GM18502 (cell line): ENCODE measurements around the gene PTPN11.
A peak's percentile ranks its signal among the peaks of the same experiment; 100 is the strongest.
"Not testable (repeated sequence)": the region's sequence is repeated elsewhere in the genome, so short reads cannot be mapped to it uniquely, and the experiment has no call there.

Experiments used
- ATAC-seq: cut with Tn5 transposase; IDR thresholded peaks from one replicate; pipeline ENCODE4 v1.9.1; 2021; ENCODE audit warnings: mild to moderate bottlenecking; ENCODE audit not compliant: unreplicated experiment, poor library complexity

The PTPN11 gene

GRCh38 chr12:112446008-112446725 lies 27.4 kb downstream of the PTPN11 start:
- ATAC-seq = no peak

- ATAC-seq = no peak
These were observed 28.4 kb downstream of the PTPN11 start for GRCh38 chr12:112447106-112447505.

- ATAC-seq = not testable (repeated sequence)
These were observed 29.4 kb downstream of the PTPN11 start for GRCh38 chr12:112448165-112448564.

GRCh38 chr12:112450725-112451124 lies 32.0 kb downstream of the PTPN11 start:
- no peak for ATAC-seq

- no peak for ATAC-seq
These were observed 37.3 kb downstream of the PTPN11 start for GRCh38 chr12:112456029-112456428.

GRCh38 chr12:112457142-112457541 lies 38.4 kb downstream of the PTPN11 start:
- ATAC-seq = not testable (repeated sequence)

- no peak for ATAC-seq
These were observed 39.6 kb downstream of the PTPN11 start for GRCh38 chr12:112458330-112458729.

- no peak for ATAC-seq
These were observed 40.0 kb downstream of the PTPN11 start for GRCh38 chr12:112458751-112459150.

- peak; percentile 36 for ATAC-seq
These were observed 44.7 kb downstream of the PTPN11 start for GRCh38 chr12:112463478-112463877.

- ATAC-seq = no peak
These were observed 45.9 kb downstream of the PTPN11 start for GRCh38 chr12:112464605-112465004.

- ATAC-seq = no peak
These were observed 47.3 kb downstream of the PTPN11 start for GRCh38 chr12:112466011-112466422.

- ATAC-seq = no peak
These were observed 48.1 kb downstream of the PTPN11 start for GRCh38 chr12:112466835-112467234.

- ATAC-seq = no peak
These were observed 49.3 kb downstream of the PTPN11 start for GRCh38 chr12:112468046-112468445.

- ATAC-seq = no peak
These were observed 54.3 kb downstream of the PTPN11 start for GRCh38 chr12:112473056-112473455.

GRCh38 chr12:112479413-112479812 lies 60.7 kb downstream of the PTPN11 start:
- ATAC-seq = no peak

- no peak for ATAC-seq
These were observed 62.2 kb downstream of the PTPN11 start for GRCh38 chr12:112480931-112481330.

- ATAC-seq = no peak
These were observed 64.0 kb downstream of the PTPN11 start for GRCh38 chr12:112482733-112483132.

GRCh38 chr12:112486361-112486760 lies 67.6 kb downstream of the PTPN11 start:
- ATAC-seq = no peak

- no peak for ATAC-seq
These were observed 69.6 kb downstream of the PTPN11 start for GRCh38 chr12:112488257-112488876.

- ATAC-seq = no peak
These were observed 70.7 kb downstream of the PTPN11 start for GRCh38 chr12:112489456-112489855.

- peak; percentile 71 for ATAC-seq
These were observed 77.7 kb downstream of the PTPN11 start for GRCh38 chr12:112496496-112496895.

- no peak for ATAC-seq
These were observed 79.8 kb downstream of the PTPN11 start for GRCh38 chr12:112498580-112498979.
